SK-N-SH treated with all-trans-retinoic acid at 6 μM for 48 hours (cell line): Measurements from ENCODE around the gene CIB1.

Experiments
- ATAC-seq: fragments of 200-7000 bp; cut with Tn5 transposase; 3 replicates; pipeline ENCODE4 v1.9.1; 2020; ENCODE audit warnings: mild to moderate bottlenecking, moderate library complexity
- ARNTL ChIP-seq: fragments of 450-650 bp; formaldehyde crosslinking; IDR thresholded peaks from 2 replicates; pipeline ENCODE4 v1.5.0; 2020; ENCODE audit warnings: low read depth, mild to moderate bottlenecking, moderate library complexity, borderline replicate concordance
- BACH2 ChIP-seq: fragments of 250-450 bp; sonication (Bioruptor Pico); IDR thresholded peaks from 2 replicates; pipeline ENCODE4 v1.9.0; 2021; ENCODE audit warnings: mild to moderate bottlenecking, borderline replicate concordance
- CSDC2 ChIP-seq: fragments of 250-450 bp; sonication (Bioruptor Pico); IDR thresholded peaks from 2 replicates; pipeline ENCODE4 v1.5.0; 2020; ENCODE audit warnings: mild to moderate bottlenecking, moderate library complexity
- ESRRG ChIP-seq: fragments of 250-450 bp; sonication (Bioruptor Pico); IDR thresholded peaks from 2 replicates; pipeline ENCODE4 v1.6.1; 2021; ENCODE audit warnings: mild to moderate bottlenecking
- GLIS3 ChIP-seq: fragments of 250-450 bp; sonication (Bioruptor Pico); IDR thresholded peaks from 2 replicates; pipeline ENCODE4 v1.5.0; 2020; ENCODE audit warnings: mild to moderate bottlenecking, moderate library complexity
- ISL1 ChIP-seq: fragments of 250-450 bp; sonication (Bioruptor Pico); IDR thresholded peaks from 2 replicates; pipeline ENCODE4 v2.1.2; 2022; ENCODE audit warnings: mild to moderate bottlenecking, moderate library complexity
- OSR1 ChIP-seq: fragments of 250-450 bp; sonication (Bioruptor Pico); IDR thresholded peaks from 2 replicates; pipeline ENCODE4 v1.8.0; 2022; ENCODE audit warnings: moderate library complexity, mild to moderate bottlenecking, inconsistent platforms
- PPARA ChIP-seq: fragments of 250-450 bp; sonication (Bioruptor Pico); IDR thresholded peaks from 2 replicates; pipeline ENCODE4 v1.5.0; 2020; ENCODE audit warnings: mild to moderate bottlenecking, borderline replicate concordance
- RARB ChIP-seq: fragments of 250-450 bp; sonication (Bioruptor Pico); IDR thresholded peaks from 2 replicates; pipeline ENCODE4 v1.8.0; 2021; ENCODE audit warnings: mild to moderate bottlenecking, moderate library complexity
- SNAI2 ChIP-seq: fragments of 250-450 bp; sonication (Bioruptor Pico); IDR thresholded peaks from 2 replicates; pipeline ENCODE4 v1.5.0; 2020; ENCODE audit warnings: mild to moderate bottlenecking, moderate library complexity
- TCF4 ChIP-seq: fragments of 250-450 bp; sonication (Bioruptor Pico); IDR thresholded peaks from 2 replicates; pipeline ENCODE4 v1.8.0; 2021; ENCODE audit warnings: mild to moderate bottlenecking, moderate library complexity, borderline replicate concordance
- TOX ChIP-seq: fragments of 250-450 bp; sonication (Bioruptor Pico); IDR thresholded peaks from 2 replicates; pipeline ENCODE4 v1.8.0; 2021; ENCODE audit warnings: mild to moderate bottlenecking, moderate library complexity, borderline replicate concordance
- ZC3H10 ChIP-seq: fragments of 250-450 bp; sonication (Bioruptor Pico); IDR thresholded peaks from 2 replicates; pipeline ENCODE4 v1.5.1; 2021; ENCODE audit warnings: mild to moderate bottlenecking, moderate library complexity
- ZFP3 ChIP-seq: fragments of 250-450 bp; sonication (Bioruptor Pico); IDR thresholded peaks from 2 replicates; pipeline ENCODE4 v1.5.0; 2020; ENCODE audit warnings: mild to moderate bottlenecking, moderate library complexity
- ZFP30 ChIP-seq: fragments of 450-650 bp; formaldehyde crosslinking; IDR thresholded peaks from 2 replicates; pipeline ENCODE4 v1.5.0; 2022; ENCODE audit warnings: mild to moderate bottlenecking, moderate library complexity
- ZNF565 ChIP-seq: fragments of 450-650 bp; formaldehyde crosslinking; conservative IDR thresholded peaks from 2 replicates; pipeline ENCODE4 v1.5.0; 2020; ENCODE audit warnings: low read depth, mild to moderate bottlenecking, moderate library complexity
- ZNF70 ChIP-seq: fragments of 450-650 bp; formaldehyde crosslinking; IDR thresholded peaks from 2 replicates; pipeline ENCODE4 v1.5.0; 2020; ENCODE audit warnings: mild to moderate bottlenecking, moderate library complexity
- ZNF8 ChIP-seq: fragments of 450-650 bp; formaldehyde crosslinking; IDR thresholded peaks from 2 replicates; pipeline ENCODE4 v1.5.0; 2020; ENCODE audit warnings: mild to moderate bottlenecking, moderate library complexity
- TF ChIP-seq, protein P1 (sequence below): fragments of 250-450 bp; sonication (Bioruptor Pico); IDR thresholded peaks from 2 replicates; pipeline ENCODE4 v1.5.1; 2021; ENCODE audit warnings: mild to moderate bottlenecking, moderate library complexity
- TF ChIP-seq, protein P2 (sequence below): fragments of 250-450 bp; sonication (Bioruptor Pico); IDR thresholded peaks from 2 replicates; pipeline ENCODE4 v1.8.0; 2020; ENCODE audit warnings: mild to moderate bottlenecking, moderate library complexity, borderline replicate concordance
- TF ChIP-seq, protein P3 (sequence below): fragments of 250-450 bp; sonication (Bioruptor Pico); IDR thresholded peaks from 2 replicates; pipeline ENCODE4 v1.5.0; 2020; ENCODE audit warnings: mild to moderate bottlenecking, moderate library complexity
- TF ChIP-seq, protein P4 (sequence below): fragments of 250-450 bp; sonication (Bioruptor Pico); IDR thresholded peaks from 2 replicates; pipeline ENCODE4 v1.5.1; 2020; ENCODE audit warnings: low read depth, mild to moderate bottlenecking, moderate library complexity

Gene CIB1

DNA sequence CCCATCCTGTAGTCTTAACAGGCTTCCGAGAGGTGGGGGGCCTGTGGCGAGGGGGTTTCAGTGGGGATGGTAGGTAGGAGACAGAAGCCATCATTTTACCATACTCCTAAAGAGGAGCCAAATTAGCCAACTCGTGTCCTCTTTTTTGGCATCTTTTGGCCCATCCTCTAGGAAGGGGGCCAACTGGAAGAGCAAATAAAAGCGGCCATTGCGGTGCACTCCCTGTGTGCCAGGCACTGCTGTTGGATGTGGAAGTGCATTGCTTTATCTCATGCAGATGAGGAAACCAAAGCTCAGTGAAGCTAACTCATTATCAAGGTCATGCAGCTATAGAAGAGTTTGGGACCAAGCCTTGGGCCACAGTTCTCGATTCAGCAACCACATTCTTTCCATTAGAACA is 26.5 kb downstream of the CIB1 start:
- no peak for ATAC-seq
- TF ChIP-seq ZC3H10 (CRISPR knock-in tag) (no peak), BACH2 (CRISPR knock-in tag) (no peak)

DNA sequence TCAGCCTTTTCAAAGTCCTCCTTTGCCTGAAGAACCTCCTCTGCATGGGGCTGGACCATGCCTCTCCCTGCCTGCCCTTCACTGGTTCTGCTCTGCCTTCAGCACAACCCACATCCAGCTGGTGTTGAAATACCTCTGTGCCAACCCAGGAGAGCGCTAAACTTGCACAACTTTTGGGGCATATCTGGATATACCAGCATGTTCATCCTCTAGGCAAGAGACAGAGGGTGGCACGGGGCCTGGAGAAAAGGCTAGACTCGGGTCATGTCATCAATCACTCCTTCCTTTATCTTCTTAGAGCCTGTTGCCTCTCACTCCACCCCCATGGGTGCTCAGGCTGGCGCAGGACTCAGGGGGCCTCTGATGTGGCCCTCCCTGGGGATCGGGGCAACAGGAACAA is 27.9 kb downstream of the CIB1 start:
- no peak for ATAC-seq
- TF ChIP-seq GLIS3, result no peak
- no peak for TF ChIP-seq ARNTL (CRISPR knock-in tag)
- no peak for TF ChIP-seq ZFP3 (CRISPR knock-in tag)
- TF ChIP-seq ZNF8 (CRISPR knock-in tag), result no peak
- no peak for TF ChIP-seq ESRRG (CRISPR knock-in tag)
- no peak for TF ChIP-seq PPARA (CRISPR knock-in tag)
- no peak for TF ChIP-seq ISL1 (CRISPR knock-in tag)
- TF ChIP-seq, protein P1, sequence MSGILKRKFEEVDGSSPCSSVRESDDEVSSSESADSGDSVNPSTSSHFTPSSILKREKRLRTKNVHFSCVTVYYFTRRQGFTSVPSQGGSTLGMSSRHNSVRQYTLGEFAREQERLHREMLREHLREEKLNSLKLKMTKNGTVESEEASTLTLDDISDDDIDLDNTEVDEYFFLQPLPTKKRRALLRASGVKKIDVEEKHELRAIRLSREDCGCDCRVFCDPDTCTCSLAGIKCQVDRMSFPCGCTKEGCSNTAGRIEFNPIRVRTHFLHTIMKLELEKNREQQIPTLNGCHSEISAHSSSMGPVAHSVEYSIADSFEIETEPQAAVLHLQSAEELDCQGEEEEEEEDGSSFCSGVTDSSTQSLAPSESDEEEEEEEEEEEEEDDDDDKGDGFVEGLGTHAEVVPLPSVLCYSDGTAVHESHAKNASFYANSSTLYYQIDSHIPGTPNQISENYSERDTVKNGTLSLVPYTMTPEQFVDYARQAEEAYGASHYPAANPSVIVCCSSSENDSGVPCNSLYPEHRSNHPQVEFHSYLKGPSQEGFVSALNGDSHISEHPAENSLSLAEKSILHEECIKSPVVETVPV (CRISPR knock-in tag), result no peak
- TF ChIP-seq RARB (CRISPR knock-in tag), result no peak
- TF ChIP-seq, protein P2, sequence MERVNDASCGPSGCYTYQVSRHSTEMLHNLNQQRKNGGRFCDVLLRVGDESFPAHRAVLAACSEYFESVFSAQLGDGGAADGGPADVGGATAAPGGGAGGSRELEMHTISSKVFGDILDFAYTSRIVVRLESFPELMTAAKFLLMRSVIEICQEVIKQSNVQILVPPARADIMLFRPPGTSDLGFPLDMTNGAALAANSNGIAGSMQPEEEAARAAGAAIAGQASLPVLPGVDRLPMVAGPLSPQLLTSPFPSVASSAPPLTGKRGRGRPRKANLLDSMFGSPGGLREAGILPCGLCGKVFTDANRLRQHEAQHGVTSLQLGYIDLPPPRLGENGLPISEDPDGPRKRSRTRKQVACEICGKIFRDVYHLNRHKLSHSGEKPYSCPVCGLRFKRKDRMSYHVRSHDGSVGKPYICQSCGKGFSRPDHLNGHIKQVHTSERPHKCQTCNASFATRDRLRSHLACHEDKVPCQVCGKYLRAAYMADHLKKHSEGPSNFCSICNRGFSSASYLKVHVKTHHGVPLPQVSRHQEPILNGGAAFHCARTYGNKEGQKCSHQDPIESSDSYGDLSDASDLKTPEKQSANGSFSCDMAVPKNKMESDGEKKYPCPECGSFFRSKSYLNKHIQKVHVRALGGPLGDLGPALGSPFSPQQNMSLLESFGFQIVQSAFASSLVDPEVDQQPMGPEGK (CRISPR knock-in tag), result no peak
- TF ChIP-seq, protein P3, sequence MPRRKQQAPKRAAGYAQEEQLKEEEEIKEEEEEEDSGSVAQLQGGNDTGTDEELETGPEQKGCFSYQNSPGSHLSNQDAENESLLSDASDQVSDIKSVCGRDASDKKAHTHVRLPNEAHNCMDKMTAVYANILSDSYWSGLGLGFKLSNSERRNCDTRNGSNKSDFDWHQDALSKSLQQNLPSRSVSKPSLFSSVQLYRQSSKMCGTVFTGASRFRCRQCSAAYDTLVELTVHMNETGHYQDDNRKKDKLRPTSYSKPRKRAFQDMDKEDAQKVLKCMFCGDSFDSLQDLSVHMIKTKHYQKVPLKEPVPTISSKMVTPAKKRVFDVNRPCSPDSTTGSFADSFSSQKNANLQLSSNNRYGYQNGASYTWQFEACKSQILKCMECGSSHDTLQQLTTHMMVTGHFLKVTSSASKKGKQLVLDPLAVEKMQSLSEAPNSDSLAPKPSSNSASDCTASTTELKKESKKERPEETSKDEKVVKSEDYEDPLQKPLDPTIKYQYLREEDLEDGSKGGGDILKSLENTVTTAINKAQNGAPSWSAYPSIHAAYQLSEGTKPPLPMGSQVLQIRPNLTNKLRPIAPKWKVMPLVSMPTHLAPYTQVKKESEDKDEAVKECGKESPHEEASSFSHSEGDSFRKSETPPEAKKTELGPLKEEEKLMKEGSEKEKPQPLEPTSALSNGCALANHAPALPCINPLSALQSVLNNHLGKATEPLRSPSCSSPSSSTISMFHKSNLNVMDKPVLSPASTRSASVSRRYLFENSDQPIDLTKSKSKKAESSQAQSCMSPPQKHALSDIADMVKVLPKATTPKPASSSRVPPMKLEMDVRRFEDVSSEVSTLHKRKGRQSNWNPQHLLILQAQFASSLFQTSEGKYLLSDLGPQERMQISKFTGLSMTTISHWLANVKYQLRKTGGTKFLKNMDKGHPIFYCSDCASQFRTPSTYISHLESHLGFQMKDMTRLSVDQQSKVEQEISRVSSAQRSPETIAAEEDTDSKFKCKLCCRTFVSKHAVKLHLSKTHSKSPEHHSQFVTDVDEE, result no peak
- TF ChIP-seq TOX (CRISPR knock-in tag), result no peak
- no peak for TF ChIP-seq ZC3H10 (CRISPR knock-in tag)
- no peak for TF ChIP-seq OSR1 (CRISPR knock-in tag)
- TF ChIP-seq CSDC2, result no peak
- TF ChIP-seq TCF4, result no peak
- no peak for TF ChIP-seq SNAI2 (CRISPR knock-in tag)
- TF ChIP-seq BACH2 (CRISPR knock-in tag), result no peak

DNA sequence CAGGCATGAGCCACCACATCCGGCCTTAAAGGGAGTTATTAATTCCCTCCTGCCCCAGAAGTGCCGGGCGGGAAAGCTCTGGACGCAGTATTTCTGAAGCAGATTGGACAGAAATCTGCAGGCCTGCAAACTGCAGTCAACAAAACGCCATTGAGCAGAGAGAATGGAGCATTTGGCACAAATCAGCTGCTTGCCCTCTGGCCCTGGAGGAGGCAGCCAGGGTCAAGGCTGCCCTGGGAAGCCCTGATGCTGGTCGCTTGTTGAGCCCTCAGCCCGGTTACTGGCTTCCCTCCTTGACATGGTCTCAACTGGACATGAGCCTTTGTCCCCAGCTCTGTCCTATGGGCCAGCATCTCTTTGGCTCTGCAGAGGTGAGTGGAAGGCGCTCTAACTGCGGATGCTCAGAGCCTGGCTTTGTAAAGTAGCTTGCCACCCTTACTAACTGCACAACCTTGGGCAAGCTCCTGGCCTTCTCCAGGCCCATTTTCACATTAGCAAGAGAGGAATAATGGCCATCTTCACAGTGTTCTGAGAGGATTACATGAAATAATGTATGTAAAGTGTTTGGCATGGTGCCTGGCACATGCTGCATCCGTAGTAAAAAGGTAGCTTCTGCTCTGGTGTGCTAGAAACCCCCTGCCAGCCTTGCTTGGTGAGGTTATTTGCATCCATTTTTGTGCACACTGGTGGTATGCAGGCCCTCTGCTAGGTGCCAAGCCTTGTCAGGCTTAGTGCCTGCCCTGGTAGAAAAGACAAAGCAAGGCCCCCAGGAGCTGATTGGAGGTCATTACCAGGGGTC is 28.5 kb downstream of the CIB1 start:
- ATAC-seq, result no peak
- TF ChIP-seq GLIS3, result no peak
- TF ChIP-seq ARNTL (CRISPR knock-in tag), result no peak
- no peak for TF ChIP-seq SNAI2 (CRISPR knock-in tag)
- TF ChIP-seq ZNF8 (CRISPR knock-in tag), result no peak
- TF ChIP-seq, protein P4, sequence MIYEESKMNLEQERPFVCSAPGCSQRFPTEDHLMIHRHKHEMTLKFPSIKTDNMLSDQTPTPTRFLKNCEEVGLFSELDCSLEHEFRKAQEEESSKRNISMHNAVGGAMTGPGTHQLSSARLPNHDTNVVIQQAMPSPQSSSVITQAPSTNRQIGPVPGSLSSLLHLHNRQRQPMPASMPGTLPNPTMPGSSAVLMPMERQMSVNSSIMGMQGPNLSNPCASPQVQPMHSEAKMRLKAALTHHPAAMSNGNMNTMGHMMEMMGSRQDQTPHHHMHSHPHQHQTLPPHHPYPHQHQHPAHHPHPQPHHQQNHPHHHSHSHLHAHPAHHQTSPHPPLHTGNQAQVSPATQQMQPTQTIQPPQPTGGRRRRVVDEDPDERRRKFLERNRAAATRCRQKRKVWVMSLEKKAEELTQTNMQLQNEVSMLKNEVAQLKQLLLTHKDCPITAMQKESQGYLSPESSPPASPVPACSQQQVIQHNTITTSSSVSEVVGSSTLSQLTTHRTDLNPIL, result no peak
- no peak for TF ChIP-seq CSDC2
- TF ChIP-seq, all 23 proteins: peak for 0

DNA sequence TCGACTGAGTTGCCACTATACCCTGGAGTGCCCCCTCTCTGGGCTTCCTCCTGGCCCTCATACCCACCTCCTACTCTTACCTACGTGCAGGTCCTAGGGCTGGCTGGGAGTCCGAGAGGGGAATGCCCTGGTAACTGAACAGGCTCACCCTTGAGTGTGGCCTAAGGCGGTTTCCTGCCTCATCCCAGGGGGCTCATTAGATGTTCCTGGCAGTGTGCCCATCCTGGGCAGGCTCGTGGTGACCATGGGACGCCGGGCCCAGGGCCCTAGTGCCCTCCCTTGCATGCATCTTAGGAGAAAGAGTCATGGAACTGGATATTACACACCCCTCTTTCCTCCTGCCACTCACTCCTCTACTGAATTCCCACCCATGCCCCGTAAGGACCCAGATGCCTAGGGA is 29.8 kb downstream of the CIB1 start:
- no peak for ATAC-seq
- no peak for TF ChIP-seq ZC3H10 (CRISPR knock-in tag)
- TF ChIP-seq CSDC2, result no peak
- no peak for TF ChIP-seq ZNF70 (CRISPR knock-in tag)
- TF ChIP-seq, protein P4, result no peak
- no peak for TF ChIP-seq RARB (CRISPR knock-in tag)
- no peak for TF ChIP-seq TCF4
- TF ChIP-seq ZFP30 (CRISPR knock-in tag), result no peak
- TF ChIP-seq ARNTL (CRISPR knock-in tag), result no peak
- TF ChIP-seq ZNF8 (CRISPR knock-in tag), result no peak
- no peak for TF ChIP-seq TOX (CRISPR knock-in tag)
- TF ChIP-seq ZNF565, result no peak
- no peak for TF ChIP-seq BACH2 (CRISPR knock-in tag)
- TF ChIP-seq SNAI2 (CRISPR knock-in tag), result no peak
- no peak for TF ChIP-seq ISL1 (CRISPR knock-in tag)
- no peak for TF ChIP-seq ESRRG (CRISPR knock-in tag)
- no peak for TF ChIP-seq PPARA (CRISPR knock-in tag)
